Thoracic aorta (tissue), 2 donors: ENCODE measurements around the gene VIL1. TPM values are rescaled to one million over a fixed set of nuclear protein-coding genes. Genes with fewer than 3 reads are reported as not detected.

ENCODE experiments used
- ATAC-seq: fragments of 150-250 bp; one replicate; pipeline ENCODE4 v1.8.0; 2017; ENCODE audit warnings: low read depth; ENCODE audit not compliant: insufficient number of reproducible peaks, low FRiP score
- DNase-seq: peaks from one replicate; pipeline ENCODE4 v3.0.0-alpha.2; 2020; ENCODE audit warnings: low spot score
- H3K27ac ChIP-seq, 2 donors: fragments of 200-600 bp; sonication (generic); 1 replicate in 1 of 2; 2 replicates in 1 of 2; pipeline ENCODE4 v1.5.1; 2016; ENCODE audit warnings: mild to moderate bottlenecking in 2 of 2, moderate library complexity in 2 of 2
- H3K27me3 ChIP-seq: fragments of 200-600 bp; sonication (generic); replicated peaks from 2 replicates; pipeline ENCODE4 v1.6.0; 2016; ENCODE audit warnings: mild to moderate bottlenecking; ENCODE audit not compliant: insufficient read depth
- H3K36me3 ChIP-seq: fragments of 200-600 bp; sonication (generic); one replicate; pipeline ENCODE4 v1.5.1; 2016
- H3K4me1 ChIP-seq, 2 donors: fragments of 200-600 bp; sonication (generic); 1 replicate in 1 of 2; 2 replicates in 1 of 2; pipeline versions ENCODE4 v1.5.1 to v1.6.0; 2016; ENCODE audit warnings: low read depth in 2 of 2, mild to moderate bottlenecking in 1 of 2; ENCODE audit not compliant: control insufficient read depth in 1 of 2
- H3K4me3 ChIP-seq: fragments of 200-600 bp; sonication (generic); 2 replicates; pipeline ENCODE4 v1.5.1; 2016; ENCODE audit warnings: mild to moderate bottlenecking
- H3K9me3 ChIP-seq: fragments of 200-600 bp; sonication (generic); 2 replicates; pipeline ENCODE4 v1.5.1; 2016
- CTCF ChIP-seq: fragments of 200-600 bp; sonication (generic); IDR thresholded peaks from one replicate; pipeline ENCODE4 v1.5.1; 2019; ENCODE audit warnings: antibody characterized with exemption
- total RNA-seq, 2 donors: library from RNA; depleted of rRNA; stranded (reverse); fragments of >200 nt; gene quantifications; one replicate each; pipeline versions ENCODE4 v1.1.0 to v1.2.3, GENCODE V29; 2016

The VIL1 gene
- total RNA-seq, 2 donors from 2014 or later, result 3.6 TPM; not detected in 1

DNA sequence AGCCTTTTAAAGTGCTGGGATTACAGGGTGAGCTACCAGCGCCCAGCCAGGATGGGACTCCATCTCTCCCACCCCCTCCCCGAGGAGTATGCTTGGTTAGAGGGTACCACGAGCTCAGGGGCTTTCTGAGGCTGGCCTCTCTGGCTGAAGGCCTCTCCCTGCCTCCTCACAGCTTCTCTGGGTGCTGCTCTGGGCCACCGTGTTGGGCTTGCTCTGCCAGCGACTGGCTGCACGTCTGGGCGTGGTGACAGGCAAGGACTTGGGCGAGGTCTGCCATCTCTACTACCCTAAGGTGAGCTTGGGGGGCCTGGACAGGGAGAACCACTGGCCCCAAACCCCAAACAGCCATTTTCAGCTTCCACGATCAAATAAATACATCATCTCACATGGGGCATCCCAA lies 33.9 kb upstream of the VIL1 start:
- DNase-seq (no peak), ATAC-seq (no peak)
- no peak for TF ChIP-seq CTCF
- Histone ChIP-seq H3K4me1 (peaks cover 0 to 11% of the 10 kb centered on the region in 2 donors), H3K4me3 (no peak overlapping the region), H3K36me3 (no peaks in the 10 kb centered on the region), H3K27ac (no peak overlapping the region), H3K27me3 (no peaks in the 10 kb centered on the region), H3K9me3 (no peaks in the 10 kb centered on the region)

DNA sequence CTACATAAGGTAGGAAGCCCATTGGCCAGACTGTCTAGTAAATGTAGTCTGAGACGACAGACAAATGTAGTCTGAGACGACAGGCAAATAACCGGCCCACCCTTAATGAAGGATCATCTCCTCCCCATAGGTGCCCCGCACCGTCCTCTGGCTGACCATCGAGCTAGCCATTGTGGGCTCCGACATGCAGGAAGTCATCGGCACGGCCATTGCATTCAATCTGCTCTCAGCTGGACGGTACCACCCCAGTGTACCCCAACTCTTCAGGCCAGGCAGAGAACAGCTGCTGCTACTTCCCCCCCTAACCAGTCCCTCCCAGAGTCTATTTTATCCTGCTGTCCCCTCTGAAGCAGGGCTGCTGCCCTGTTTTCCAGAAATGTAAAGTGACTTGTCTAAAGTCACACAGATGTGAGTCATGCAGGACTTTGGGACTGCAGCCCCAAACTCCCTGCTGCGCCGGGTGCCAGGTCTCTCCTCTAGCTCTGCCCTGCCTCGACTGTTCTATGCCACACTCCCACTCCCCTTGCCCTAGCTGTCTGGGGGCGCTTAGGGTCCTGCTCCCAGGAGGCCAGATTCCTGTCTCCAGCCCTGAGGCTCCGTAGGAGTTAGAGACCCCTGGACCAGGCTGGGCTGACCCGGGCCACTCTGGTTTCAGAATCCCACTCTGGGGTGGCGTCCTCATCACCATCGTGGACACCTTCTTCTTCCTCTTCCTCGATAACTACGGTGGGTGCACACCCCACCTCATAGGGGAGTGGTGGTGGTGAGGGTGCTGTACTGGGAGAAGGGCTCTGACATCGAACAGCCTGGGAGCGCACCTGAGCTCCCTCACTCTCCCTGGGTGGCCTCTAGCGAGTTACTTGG lies 32.2 kb upstream of the VIL1 start:
- Histone ChIP-seq H3K4me3 (peak overlapping the region; percentile 54), H3K36me3 (no peaks in the 10 kb centered on the region)

DNA sequence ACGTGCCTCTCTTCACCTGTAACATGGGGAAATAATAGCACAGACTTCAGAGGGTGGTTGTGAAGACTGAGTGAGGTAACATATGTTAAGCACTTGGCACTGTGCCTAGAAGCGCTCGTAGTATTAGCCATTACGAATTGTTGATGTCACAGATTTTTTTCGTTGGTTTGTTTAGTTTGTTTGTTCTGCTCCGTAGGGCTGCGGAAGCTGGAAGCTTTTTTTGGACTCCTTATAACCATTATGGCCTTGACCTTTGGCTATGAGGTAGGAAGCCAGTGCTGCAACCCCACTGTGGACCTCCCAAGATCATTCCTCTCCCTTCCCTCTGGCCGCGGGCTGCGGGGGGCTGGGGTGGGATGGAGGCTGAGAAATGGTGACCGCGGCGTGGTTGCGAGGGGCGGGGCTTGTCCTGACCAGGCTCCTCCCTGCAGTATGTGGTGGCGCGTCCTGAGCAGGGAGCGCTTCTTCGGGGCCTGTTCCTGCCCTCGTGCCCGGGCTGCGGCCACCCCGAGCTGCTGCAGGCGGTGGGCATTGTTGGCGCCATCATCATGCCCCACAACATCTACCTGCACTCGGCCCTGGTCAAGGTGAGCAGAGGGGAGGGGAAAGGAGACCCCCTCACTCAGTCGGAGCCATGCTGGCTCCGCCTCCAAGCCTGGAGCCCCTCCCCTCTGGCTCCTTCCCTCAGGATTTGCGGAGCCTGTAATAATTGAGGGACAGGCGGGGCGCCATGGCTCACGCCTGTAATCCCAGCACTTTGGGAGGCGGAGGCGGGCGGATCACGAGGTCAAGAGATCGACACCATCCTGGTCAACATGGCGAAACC lies 31.3 kb upstream of the VIL1 start:
- Histone ChIP-seq H3K4me3 (peak overlapping the region; percentile 54), H3K4me1 (peaks cover 0 to 11% of the 10 kb centered on the region in 2 donors), H3K36me3 (no peaks in the 10 kb centered on the region), H3K27me3 (no peaks in the 10 kb centered on the region), H3K27ac (no peak overlapping the region), H3K9me3 (no peaks in the 10 kb centered on the region)
- ATAC-seq, result no peak
- no peak for TF ChIP-seq CTCF
- no peak for DNase-seq

More for the DNA sequence above, 32.2 kb upstream of the VIL1 start:
- no peak overlapping the region for H3K27ac ChIP-seq
- no peaks in the 10 kb centered on the region for H3K9me3 ChIP-seq
- no peak for TF ChIP-seq CTCF
- H3K4me1 ChIP-seq, result peaks cover 0 to 11% of the 10 kb centered on the region in 2 donors
- DNase-seq, result no peak
- ATAC-seq, result no peak
- no peaks in the 10 kb centered on the region for H3K27me3 ChIP-seq

DNA sequence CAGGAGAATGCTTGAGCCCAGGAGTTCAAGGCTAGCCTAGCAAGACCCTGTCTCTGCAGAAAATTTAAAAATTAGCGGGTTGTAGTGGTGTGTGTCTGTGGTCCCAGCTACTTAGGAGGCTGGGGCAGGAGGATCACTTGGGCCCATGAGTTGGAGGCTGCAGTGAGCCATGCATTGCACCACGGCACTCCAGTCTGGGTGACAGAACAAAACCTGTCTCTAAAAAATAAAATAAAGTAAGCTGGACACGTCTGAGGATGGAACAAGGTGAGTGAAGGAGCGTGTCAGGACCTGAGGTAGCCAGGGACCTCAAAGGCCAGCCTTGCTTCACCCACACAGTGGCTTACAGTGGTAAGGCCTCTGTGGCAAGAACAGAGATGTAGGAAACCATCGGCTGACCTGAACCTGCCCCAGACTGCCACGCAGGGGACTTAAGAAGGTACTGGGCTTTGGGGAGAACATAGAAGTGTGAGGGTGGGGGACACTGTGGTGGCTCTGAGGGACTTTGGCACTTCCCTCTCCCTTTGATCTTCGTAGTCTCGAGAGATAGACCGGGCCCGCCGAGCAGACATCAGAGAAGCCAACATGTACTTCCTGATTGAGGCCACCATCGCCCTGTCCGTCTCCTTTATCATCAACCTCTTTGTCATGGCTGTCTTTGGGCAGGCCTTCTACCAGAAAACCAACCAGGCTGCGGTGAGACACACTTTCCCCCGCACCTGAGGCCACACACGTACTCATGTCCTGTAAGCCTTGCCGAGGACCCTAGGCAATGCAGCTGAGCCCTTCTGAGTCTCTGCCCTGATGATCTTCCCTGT lies 29.4 kb upstream of the VIL1 start:
- TF ChIP-seq CTCF, result no peak
- H3K4me3 ChIP-seq, result no peak overlapping the region
- H3K4me1 ChIP-seq, result peaks cover 0 to 11% of the 10 kb centered on the region in 2 donors
- DNase-seq, result no peak
- no peak overlapping the region for H3K27ac ChIP-seq
- no peaks in the 10 kb centered on the region for H3K27me3 ChIP-seq
- ATAC-seq, result no peak
- H3K9me3 ChIP-seq, result no peaks in the 10 kb centered on the region
- H3K36me3 ChIP-seq, result no peaks in the 10 kb centered on the region
